Mucosa of descending colon (tissue), 3 donors: Measurements from ENCODE around the gene CIC. TPM values are rescaled to one million over a fixed set of nuclear protein-coding genes. Genes with fewer than 3 reads are reported as not detected.
"Not testable (repeated sequence)": the region's sequence is repeated elsewhere in the genome, so short reads cannot be mapped to it uniquely, and the experiment has no call there.

Experiments
- ATAC-seq: fragments of 200-7000 bp; cut with Tn5 transposase; one replicate; pipeline ENCODE4 v1.9.1; 2020; ENCODE audit warnings: mild to moderate bottlenecking, moderate library complexity
- DNase-seq, 3 donors: peaks; one replicate each; pipeline ENCODE4 v3.0.0-alpha.2; 2020
- H3K36me3 ChIP-seq: fragments of 200-600 bp; one replicate; pipeline ENCODE4 v1.8.0; 2021; ENCODE audit warnings: low read depth, mild to moderate bottlenecking
- H3K4me1 ChIP-seq: fragments of 200-600 bp; one replicate; pipeline ENCODE4 v1.8.0; 2021; ENCODE audit warnings: low read depth, mild to moderate bottlenecking
- H3K4me3 ChIP-seq: fragments of 200-600 bp; one replicate; pipeline ENCODE4 v1.8.0; 2021; ENCODE audit warnings: mild to moderate bottlenecking
- H3K9me3 ChIP-seq: fragments of 200-600 bp; one replicate; pipeline ENCODE4 v1.8.0; 2021; ENCODE audit warnings: mild to moderate bottlenecking
- CTCF ChIP-seq: fragments of 200-600 bp; IDR thresholded peaks from one replicate; pipeline ENCODE4 v1.8.0; 2022; ENCODE audit warnings: antibody characterized with exemption, mild to moderate bottlenecking
- intact Hi-C, 2 donors: fragments of 100-400 bp; cut with DNase I in 1 of 2; cut with micrococcal nuclease in 1 of 2; formaldehyde crosslinking; loops; one replicate each; pipeline versions ENCODE4 v1.11.0 to v1.11.1; 2022; cut with DNase I, micrococcal nuclease
- total RNA-seq, 3 donors: library from RNA; stranded (reverse); fragmentation: NEBNext Ultra II Directional in 2 of 3; extraction: Animal tissue kit (Norgen Biotek cat#: 25700) in 2 of 3; gene quantifications; one replicate each; pipeline versions ENCODE4 v1.2.1 to v1.2.4, GENCODE V29; 2021 to 2023
- donor health status: DM: no; HTN: no; CAD: no; lungs with moderate emphysema.
- donor health status: DM: no; HTN: no; CAD: no.
- donor health status: DM: no; HTN: yes; CAD: no.

Gene CIC
- total RNA-seq, 3 donors from 2014 or later = 47.3 to 78.0 (median 50.0) TPM

GRCh38 chr19:42334697-42335373 is 65.8 kb downstream of the CIC start:
- DNase-seq (no peak), ATAC-seq (no peak)
- Histone ChIP-seq H3K4me1 (no peaks in the 10 kb centered on the region), H3K36me3 (no peaks in the 10 kb centered on the region), H3K4me3 (no peak overlapping the region), H3K9me3 (no peaks in the 10 kb centered on the region)
- intact Hi-C loops = no loop called here
- TF ChIP-seq CTCF = no peak

DNA sequence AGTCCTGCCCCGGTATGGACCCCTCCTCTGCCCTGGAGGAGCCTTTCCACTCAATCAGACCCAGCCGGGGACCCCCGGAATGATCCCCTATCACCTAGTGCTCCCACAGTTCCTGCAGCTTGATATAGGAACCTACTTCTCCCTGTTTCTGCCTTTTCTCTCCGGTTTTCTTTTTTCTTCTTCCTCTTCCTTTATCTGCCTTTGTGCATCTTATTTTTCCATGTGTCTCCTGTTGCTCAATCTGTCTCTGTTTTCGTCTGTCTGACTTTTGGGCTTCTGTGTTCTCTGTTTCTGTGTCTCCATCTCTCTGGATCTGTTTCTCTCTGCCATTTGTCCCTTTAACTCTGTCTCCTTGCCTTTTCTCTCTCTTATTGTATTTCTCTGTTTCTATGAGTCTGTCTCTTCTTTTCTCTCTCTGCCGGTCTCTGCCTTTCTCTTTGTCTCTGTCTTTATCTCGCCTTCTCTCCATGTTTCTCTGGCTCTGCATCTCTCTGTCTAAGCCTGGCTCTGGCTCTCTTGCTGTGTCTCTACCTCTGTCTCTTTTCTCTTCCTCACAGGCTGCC is 66.4 kb downstream of the CIC start:
- no peak for TF ChIP-seq CTCF
- Histone ChIP-seq H3K9me3 (no peaks in the 10 kb centered on the region), H3K4me3 (no peak overlapping the region), H3K4me1 (no peaks in the 10 kb centered on the region), H3K36me3 (no peaks in the 10 kb centered on the region)
- ATAC-seq (no peak), DNase-seq (no peak)
- intact Hi-C loops = no loop called here

GRCh38 chr19:42335971-42336370 is 66.9 kb downstream of the CIC start:
- no peak for TF ChIP-seq CTCF

GRCh38 chr19:42339126-42339860 is 70.2 kb downstream of the CIC start:
- H3K4me3 ChIP-seq, DNase-seq, ATAC-seq, H3K9me3 ChIP-seq, intact Hi-C loops, H3K36me3 ChIP-seq, H3K4me1 ChIP-seq: not testable (repeated sequence)

More at GRCh38 chr19:42335971-42336370, 66.9 kb downstream of the CIC start:
- no peak for DNase-seq
- Histone ChIP-seq H3K4me3 (no peak overlapping the region), H3K9me3 (no peaks in the 10 kb centered on the region), H3K4me1 (no peaks in the 10 kb centered on the region), H3K36me3 (no peaks in the 10 kb centered on the region)
- intact Hi-C loops = no loop called here
- ATAC-seq = no peak

- ATAC-seq, H3K9me3 ChIP-seq, H3K4me3 ChIP-seq, intact Hi-C loops, DNase-seq, H3K4me1 ChIP-seq, H3K36me3 ChIP-seq: not testable (repeated sequence)
Observed at GRCh38 chr19:42339922-42340321, 70.9 kb downstream of the CIC start.

GRCh38 chr19:42343344-42344110 is 74.5 kb downstream of the CIC start:
- no peak for ATAC-seq

More at GRCh38 chr19:42343344-42344110, 74.5 kb downstream of the CIC start:
- no peaks in the 10 kb centered on the region for H3K9me3 ChIP-seq
- H3K4me3 ChIP-seq = no peak overlapping the region
- no peaks in the 10 kb centered on the region for H3K36me3 ChIP-seq
- DNase-seq = no peak
- no peak for TF ChIP-seq CTCF
- intact Hi-C loops = no loop called here
- H3K4me1 ChIP-seq = no peaks in the 10 kb centered on the region
